Measurements from ENCODE around the gene INTS14. TPM values are rescaled to one million over a fixed set of nuclear protein-coding genes. Genes with fewer than 3 reads are reported as not detected.

The INTS14 gene
- total RNA-seq, 6 experiments from 2014 or later: 27.8 to 35.0 (median 31.0) TPM

DNA sequence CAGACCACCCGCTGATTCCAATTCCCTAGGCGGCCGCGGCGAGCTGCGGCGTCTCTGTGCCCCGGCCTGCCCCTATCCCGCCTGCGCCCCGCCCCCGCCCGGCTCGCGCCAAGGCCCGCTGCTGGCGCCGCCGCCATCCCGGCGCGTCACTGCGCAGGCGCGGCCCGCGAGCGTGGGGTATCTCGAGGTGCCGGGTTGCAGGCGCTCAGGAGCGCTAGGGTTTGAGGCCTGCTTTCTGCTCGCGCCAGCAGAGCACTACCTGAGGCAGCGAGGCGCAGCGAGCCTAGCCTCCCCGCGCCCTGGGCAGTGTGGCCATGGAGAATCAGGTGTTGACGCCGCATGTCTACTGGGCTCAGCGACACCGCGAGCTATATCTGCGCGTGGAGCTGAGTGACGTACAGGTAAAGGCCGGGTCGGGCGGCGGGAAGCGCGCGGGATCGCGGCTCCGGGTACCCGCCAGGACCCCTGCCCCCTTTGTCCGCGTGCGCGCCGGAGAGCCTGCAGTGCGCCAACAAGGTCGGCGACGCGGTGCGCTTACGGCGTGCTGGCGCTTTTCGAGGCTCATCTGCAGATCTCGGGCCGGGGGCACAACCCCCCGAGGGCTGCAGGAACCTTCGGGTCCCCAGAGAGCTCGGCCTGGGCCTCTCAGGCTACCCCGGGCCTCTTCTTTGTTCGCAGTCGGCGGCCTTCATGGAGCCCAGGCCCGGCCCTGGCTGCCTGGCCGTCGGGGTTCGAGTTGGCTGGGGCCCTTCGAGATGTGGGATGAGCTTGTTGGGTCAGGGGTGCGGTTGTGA, 80.4 kb downstream of the INTS14 start, which contains the start of gene HACD3:
HACD3 (plus strand) TSS at position 146 of the 794 bp plus-strand sequence; CDS start at position 315, 169 bp downstream.
- no peaks in the 10 kb centered on the region for H3K9me3 Mint-ChIP-seq
- H3K4me1 Mint-ChIP-seq (ENCODE audit: low read depth): peaks cover 52% of the 10 kb centered on the region
- H3K36me3 Mint-ChIP-seq (ENCODE audit: low read depth): no peaks in the 10 kb centered on the region; the same call in 1 of the 2 replicates
- peak within 1 kb of the TSS; percentile 58 for H3K27ac Mint-ChIP-seq
- DNase-seq: peak; percentile 49
- H3K27me3 Mint-ChIP-seq (ENCODE audit: insufficient read depth): no peaks in the 10 kb centered on the region
- peak within 1 kb of the TSS; percentile 89 for H3K4me3 Mint-ChIP-seq
- no peak for TF ChIP-seq CTCF (IDR thresholded peaks at IDR 0.05)

DNA sequence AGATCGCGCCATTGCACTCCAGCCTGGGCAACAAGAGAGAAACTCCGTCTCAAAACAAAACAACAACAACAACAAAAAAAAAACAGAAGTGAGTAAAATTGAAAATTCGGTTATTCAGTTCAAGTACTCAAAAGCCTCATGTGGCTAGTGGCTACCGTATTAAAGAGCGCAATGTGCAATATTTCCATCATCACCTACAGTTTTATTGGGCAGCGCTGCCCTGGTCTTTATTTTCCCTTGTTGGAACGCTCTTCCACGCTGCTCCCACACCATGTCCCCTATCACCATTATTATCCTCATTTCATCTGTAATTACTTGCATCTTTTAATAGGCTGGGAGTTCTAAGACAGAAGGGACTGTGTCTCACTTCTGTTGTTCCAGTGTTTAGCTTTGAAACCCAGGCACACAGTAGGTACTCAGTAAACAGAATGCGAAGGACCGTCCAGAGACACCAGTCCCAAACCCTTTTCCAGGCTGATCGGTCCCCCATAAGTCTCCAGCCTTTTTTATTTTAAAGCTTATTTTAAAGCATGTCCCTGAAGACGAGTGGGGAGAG, 81.1 kb downstream of the INTS14 start:
- no peak for DNase-seq
- no peak for TF ChIP-seq CTCF (IDR thresholded peaks at IDR 0.05)
- Mint-ChIP-seq H3K27ac (peak overlapping the region; percentile 58), H3K27me3 (ENCODE audit: insufficient read depth) (no peaks in the 10 kb centered on the region), H3K4me3 (peak overlapping the region; percentile 89), H3K4me1 (ENCODE audit: low read depth) (peaks cover 50% of the 10 kb centered on the region), H3K9me3 (no peaks in the 10 kb centered on the region), H3K36me3 (ENCODE audit: low read depth) (no peaks in the 10 kb centered on the region; the same call in 1 of the 2 replicates)

Other genes starting within 250 kb of the INTS14 start
- not detected for gene IGDCC3, start 233.1 kb downstream of the INTS14 start, total RNA-seq (2021; fragmentation: NEBNext Ultra II Directional; extraction: Animal tissue kit (Norgen Biotek cat#: 25700))
- gene IGDCC4, start 188.2 kb downstream of the INTS14 start, total RNA-seq (2021; fragmentation: NEBNext Ultra II Directional; extraction: Animal tissue kit (Norgen Biotek cat#: 25700)): under 1 TPM; 0.07 to 0.72 (median 0.55) TPM
- 10 to 100 TPM; 24.9 to 34.9 (median 30.9) TPM for gene DPP8, start 93.4 kb downstream of the INTS14 start, total RNA-seq (2021; fragmentation: NEBNext Ultra II Directional; extraction: Animal tissue kit (Norgen Biotek cat#: 25700))
- gene HACD3, start 80.7 kb downstream of the INTS14 start, total RNA-seq (2021; fragmentation: NEBNext Ultra II Directional; extraction: Animal tissue kit (Norgen Biotek cat#: 25700)): 10 to 100 TPM; 58.7 to 71.1 (median 65.7) TPM
- gene SLC24A1, start 10.8 kb upstream of the INTS14 start, total RNA-seq (2021; fragmentation: NEBNext Ultra II Directional; extraction: Animal tissue kit (Norgen Biotek cat#: 25700)): 10 to 100 TPM in 4 of 6 experiments, 1 to 10 TPM in 2; 7.4 to 14.6 (median 11.7) TPM
- 10 to 100 TPM; 15.8 to 19.4 (median 17.1) TPM for gene DENND4A, start 181.2 kb upstream of the INTS14 start, total RNA-seq (2021; fragmentation: NEBNext Ultra II Directional; extraction: Animal tissue kit (Norgen Biotek cat#: 25700))